ENCODE data around the gene PPP2R5E.
A peak's percentile ranks its signal among the peaks of the same experiment; 100 is the strongest.

The PPP2R5E gene

GRCh38 chr14:63357841-63358240 lies 185.3 kb downstream of the PPP2R5E start:
- TF ChIP-seq, protein P1, sequence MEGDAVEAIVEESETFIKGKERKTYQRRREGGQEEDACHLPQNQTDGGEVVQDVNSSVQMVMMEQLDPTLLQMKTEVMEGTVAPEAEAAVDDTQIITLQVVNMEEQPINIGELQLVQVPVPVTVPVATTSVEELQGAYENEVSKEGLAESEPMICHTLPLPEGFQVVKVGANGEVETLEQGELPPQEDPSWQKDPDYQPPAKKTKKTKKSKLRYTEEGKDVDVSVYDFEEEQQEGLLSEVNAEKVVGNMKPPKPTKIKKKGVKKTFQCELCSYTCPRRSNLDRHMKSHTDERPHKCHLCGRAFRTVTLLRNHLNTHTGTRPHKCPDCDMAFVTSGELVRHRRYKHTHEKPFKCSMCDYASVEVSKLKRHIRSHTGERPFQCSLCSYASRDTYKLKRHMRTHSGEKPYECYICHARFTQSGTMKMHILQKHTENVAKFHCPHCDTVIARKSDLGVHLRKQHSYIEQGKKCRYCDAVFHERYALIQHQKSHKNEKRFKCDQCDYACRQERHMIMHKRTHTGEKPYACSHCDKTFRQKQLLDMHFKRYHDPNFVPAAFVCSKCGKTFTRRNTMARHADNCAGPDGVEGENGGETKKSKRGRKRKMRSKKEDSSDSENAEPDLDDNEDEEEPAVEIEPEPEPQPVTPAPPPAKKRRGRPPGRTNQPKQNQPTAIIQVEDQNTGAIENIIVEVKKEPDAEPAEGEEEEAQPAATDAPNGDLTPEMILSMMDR (conservative IDR thresholded peaks at IDR 0.05; ENCODE audit: low read depth, low read length) = no peak
- no peak overlapping the region for H3K4me3 ChIP-seq (ENCODE audit: low read depth, low read length)

GRCh38 chr14:63345826-63346225 lies 197.4 kb downstream of the PPP2R5E start:
- no peak overlapping the region for H3K4me3 ChIP-seq (ENCODE audit: low read depth, low read length)
- TF ChIP-seq, protein P1 (conservative IDR thresholded peaks at IDR 0.05; ENCODE audit: low read depth, low read length) = no peak
- no peak for DNase-seq (ENCODE audit: low read depth)

More at GRCh38 chr14:63357841-63358240, 185.3 kb downstream of the PPP2R5E start:
- no peak for DNase-seq (ENCODE audit: low read depth)

- TF ChIP-seq, protein P1 (conservative IDR thresholded peaks at IDR 0.05; ENCODE audit: low read depth, low read length) = no peak
- DNase-seq (ENCODE audit: low read depth) = no peak
- no peak overlapping the region for H3K4me3 ChIP-seq (ENCODE audit: low read depth, low read length)
Measured at GRCh38 chr14:63344336-63344735, 198.8 kb downstream of the PPP2R5E start.

GRCh38 chr14:63343878-63344277 lies 199.3 kb downstream of the PPP2R5E start:
- DNase-seq (ENCODE audit: low read depth) = peak; percentile 50
- no peak overlapping the region for H3K4me3 ChIP-seq (ENCODE audit: low read depth, low read length)
- TF ChIP-seq, protein P1 (conservative IDR thresholded peaks at IDR 0.05; ENCODE audit: low read depth, low read length) = no peak

DNA sequence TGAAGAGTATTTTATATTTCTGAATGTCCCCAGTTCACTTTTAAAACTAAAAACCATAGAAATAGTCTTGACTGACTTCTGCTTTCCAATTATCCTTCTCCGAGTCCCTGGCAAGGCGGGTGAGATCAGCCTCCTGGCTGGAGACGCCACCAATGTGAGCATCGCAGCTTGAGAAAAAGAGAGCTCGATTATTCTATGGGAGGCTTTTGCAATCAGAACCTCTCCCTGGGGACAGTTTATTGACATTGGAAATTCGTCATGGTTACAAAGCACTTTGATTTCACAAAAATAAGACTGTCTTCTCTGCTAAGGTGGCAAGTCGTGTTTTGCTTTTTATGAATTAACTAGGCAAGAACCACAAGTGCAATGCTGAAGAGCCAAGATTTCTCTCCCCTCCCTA lies 200.8 kb downstream of the PPP2R5E start:
- H3K4me3 ChIP-seq (ENCODE audit: low read depth, low read length) = no peak overlapping the region
- DNase-seq (ENCODE audit: low read depth) = peak; percentile 32
- TF ChIP-seq, protein P1 (conservative IDR thresholded peaks at IDR 0.05; ENCODE audit: low read depth, low read length) = no peak

GRCh38 chr14:63328787-63329737 lies 214.1 kb downstream of the PPP2R5E start:
- DNase-seq (ENCODE audit: low read depth) = no peak
- TF ChIP-seq, protein P1 (conservative IDR thresholded peaks at IDR 0.05; ENCODE audit: low read depth, low read length) = no peak
- H3K4me3 ChIP-seq (ENCODE audit: low read depth, low read length) = no peak overlapping the region
